HepG2 (cell line): ENCODE measurements around the gene FAM234A. TPM values are rescaled to one million over a fixed set of nuclear protein-coding genes. Genes with fewer than 3 reads are reported as not detected.

Source experiments
- CC2D1A ChIP-seq: sonication (generic); formaldehyde crosslinking; IDR thresholded peaks from 2 replicates; pipeline ENCODE4 v1.8.1; 2023; ENCODE audit warnings: mild to moderate bottlenecking, missing genetic modification reagents
- FOXC1 ChIP-seq: sonication (generic); formaldehyde crosslinking; IDR thresholded peaks from 2 replicates; pipeline ENCODE4 v1.8.0; 2022; ENCODE audit warnings: mild to moderate bottlenecking, missing genetic modification reagents, borderline replicate concordance
- HNRNPK ChIP-seq: fragments of 200-400 bp; formaldehyde crosslinking; IDR thresholded peaks from 2 replicates; pipeline ENCODE4 v1.6.1; 2018; ENCODE audit warnings: low read length, low read depth, moderate library complexity, mild to moderate bottlenecking; ENCODE audit not compliant: poor library complexity, severe bottlenecking
- KDM1A ChIP-seq: IDR thresholded peaks from 2 replicates; pipeline ENCODE4 v1.6.1; 2016; ENCODE audit warnings: missing compliant biosample characterization
- KDM4B ChIP-seq: sonication (generic); formaldehyde crosslinking; IDR thresholded peaks from 2 replicates; pipeline ENCODE4 v1.4.0; 2020; ENCODE audit warnings: missing genetic modification reagents
- MEIS1 ChIP-seq: sonication (generic); formaldehyde crosslinking; IDR thresholded peaks from 2 replicates; pipeline ENCODE4 v1.9.0; 2021; ENCODE audit warnings: mild to moderate bottlenecking, missing genetic modification reagents, moderate library complexity, borderline replicate concordance
- POLR2AphosphoS2 ChIP-seq: IDR thresholded peaks from 2 replicates; pipeline ENCODE4 v1.6.1; 2011; ENCODE audit warnings: low read depth, low read length, improper control_type of control experiment
- REPIN1 ChIP-seq: sonication (generic); formaldehyde crosslinking; IDR thresholded peaks from 2 replicates; pipeline ENCODE4 v1.8.0; 2022; ENCODE audit warnings: missing genetic modification reagents, low read depth, mild to moderate bottlenecking, borderline replicate concordance
- SIX1 ChIP-seq: sonication (generic); formaldehyde crosslinking; IDR thresholded peaks from 2 replicates; pipeline ENCODE4 v1.4.0; 2020; ENCODE audit warnings: missing genetic modification reagents, borderline replicate concordance
- ZBTB7B ChIP-seq: sonication (generic); formaldehyde crosslinking; IDR thresholded peaks from 2 replicates; pipeline ENCODE4 v1.4.0; 2020; ENCODE audit warnings: missing genetic modification reagents
- ZNF530 ChIP-seq: sonication (generic); formaldehyde crosslinking; IDR thresholded peaks from 2 replicates; pipeline ENCODE4 v1.5.0; 2020; ENCODE audit warnings: low read depth, mild to moderate bottlenecking, missing genetic modification reagents
- ZNF777 ChIP-seq: sonication (generic); formaldehyde crosslinking; IDR thresholded peaks from 2 replicates; pipeline ENCODE4 v1.4.0; 2020; ENCODE audit warnings: missing genetic modification reagents
- polyA plus RNA-seq, 8 experiments: library from polyadenylated mRNA; depleted of rRNA in 3 of 8; stranded (reverse) in 7 of 8; unstranded in 1 of 8; fragments of >200 nt; fragmentation: Illumina TruSeq in 4 of 8; extraction: Trizol in 4 of 8; gene quantifications; 2 replicates each; pipeline versions ENCODE4 v1.2.1 to v1.2.3, GENCODE V29; 2011 to 2016; ENCODE audit warnings: low read depth in 4 of 8, missing spikeins in 1 of 8, mixed read lengths in 1 of 8; ENCODE audit not compliant: insufficient read depth in 1 of 8
- total RNA-seq, 5 experiments: library from RNA; depleted of rRNA; stranded (reverse); fragments of >200 nt; fragmentation: Illumina TruSeq; extraction: Trizol; gene quantifications; 2 replicates each; pipeline ENCODE4 v1.2.3, GENCODE V29; 2016; ENCODE audit warnings: low read depth in 1 of 5
- TF ChIP-seq, protein P1 (sequence below): sonication (generic); formaldehyde crosslinking; IDR thresholded peaks from 2 replicates; pipeline ENCODE4 v1.4.0; 2020; ENCODE audit warnings: mild to moderate bottlenecking, missing genetic modification reagents, borderline replicate concordance
- TF ChIP-seq, protein P2 (sequence below): sonication (generic); formaldehyde crosslinking; IDR thresholded peaks from 2 replicates; pipeline ENCODE4 v1.4.0; 2020; ENCODE audit warnings: missing genetic modification reagents, borderline replicate concordance
- TF ChIP-seq, protein P3 (sequence below): sonication (generic); formaldehyde crosslinking; IDR thresholded peaks from 2 replicates; pipeline ENCODE4 v1.8.0; 2022; ENCODE audit warnings: low read depth, missing genetic modification reagents

Gene FAM234A
- total and polyA plus RNA-seq, 2 of the 13 experiments (the other 11 are each of a cell fraction or from before 2014, with no cell fraction given), result 29.2 to 34.4 TPM

GRCh38 chr16:234468-235305 lies at the start of gene FAM234A (continued):
- peak; percentile 69 for TF ChIP-seq HNRNPK
- TF ChIP-seq, protein P1, sequence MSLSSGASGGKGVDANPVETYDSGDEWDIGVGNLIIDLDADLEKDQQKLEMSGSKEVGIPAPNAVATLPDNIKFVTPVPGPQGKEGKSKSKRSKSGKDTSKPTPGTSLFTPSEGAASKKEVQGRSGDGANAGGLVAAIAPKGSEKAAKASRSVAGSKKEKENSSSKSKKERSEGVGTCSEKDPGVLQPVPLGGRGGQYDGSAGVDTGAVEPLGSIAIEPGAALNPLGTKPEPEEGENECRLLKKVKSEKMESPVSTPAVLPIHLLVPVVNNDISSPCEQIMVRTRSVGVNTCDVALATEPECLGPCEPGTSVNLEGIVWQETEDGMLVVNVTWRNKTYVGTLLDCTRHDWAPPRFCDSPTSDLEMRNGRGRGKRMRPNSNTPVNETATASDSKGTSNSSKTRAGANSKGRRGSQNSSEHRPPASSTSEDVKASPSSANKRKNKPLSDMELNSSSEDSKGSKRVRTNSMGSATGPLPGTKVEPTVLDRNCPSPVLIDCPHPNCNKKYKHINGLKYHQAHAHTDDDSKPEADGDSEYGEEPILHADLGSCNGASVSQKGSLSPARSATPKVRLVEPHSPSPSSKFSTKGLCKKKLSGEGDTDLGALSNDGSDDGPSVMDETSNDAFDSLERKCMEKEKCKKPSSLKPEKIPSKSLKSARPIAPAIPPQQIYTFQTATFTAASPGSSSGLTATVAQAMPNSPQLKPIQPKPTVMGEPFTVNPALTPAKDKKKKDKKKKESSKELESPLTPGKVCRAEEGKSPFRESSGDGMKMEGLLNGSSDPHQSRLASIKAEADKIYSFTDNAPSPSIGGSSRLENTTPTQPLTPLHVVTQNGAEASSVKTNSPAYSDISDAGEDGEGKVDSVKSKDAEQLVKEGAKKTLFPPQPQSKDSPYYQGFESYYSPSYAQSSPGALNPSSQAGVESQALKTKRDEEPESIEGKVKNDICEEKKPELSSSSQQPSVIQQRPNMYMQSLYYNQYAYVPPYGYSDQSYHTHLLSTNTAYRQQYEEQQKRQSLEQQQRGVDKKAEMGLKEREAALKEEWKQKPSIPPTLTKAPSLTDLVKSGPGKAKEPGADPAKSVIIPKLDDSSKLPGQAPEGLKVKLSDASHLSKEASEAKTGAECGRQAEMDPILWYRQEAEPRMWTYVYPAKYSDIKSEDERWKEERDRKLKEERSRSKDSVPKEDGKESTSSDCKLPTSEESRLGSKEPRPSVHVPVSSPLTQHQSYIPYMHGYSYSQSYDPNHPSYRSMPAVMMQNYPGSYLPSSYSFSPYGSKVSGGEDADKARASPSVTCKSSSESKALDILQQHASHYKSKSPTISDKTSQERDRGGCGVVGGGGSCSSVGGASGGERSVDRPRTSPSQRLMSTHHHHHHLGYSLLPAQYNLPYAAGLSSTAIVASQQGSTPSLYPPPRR, result no peak
- TF ChIP-seq, protein P2, sequence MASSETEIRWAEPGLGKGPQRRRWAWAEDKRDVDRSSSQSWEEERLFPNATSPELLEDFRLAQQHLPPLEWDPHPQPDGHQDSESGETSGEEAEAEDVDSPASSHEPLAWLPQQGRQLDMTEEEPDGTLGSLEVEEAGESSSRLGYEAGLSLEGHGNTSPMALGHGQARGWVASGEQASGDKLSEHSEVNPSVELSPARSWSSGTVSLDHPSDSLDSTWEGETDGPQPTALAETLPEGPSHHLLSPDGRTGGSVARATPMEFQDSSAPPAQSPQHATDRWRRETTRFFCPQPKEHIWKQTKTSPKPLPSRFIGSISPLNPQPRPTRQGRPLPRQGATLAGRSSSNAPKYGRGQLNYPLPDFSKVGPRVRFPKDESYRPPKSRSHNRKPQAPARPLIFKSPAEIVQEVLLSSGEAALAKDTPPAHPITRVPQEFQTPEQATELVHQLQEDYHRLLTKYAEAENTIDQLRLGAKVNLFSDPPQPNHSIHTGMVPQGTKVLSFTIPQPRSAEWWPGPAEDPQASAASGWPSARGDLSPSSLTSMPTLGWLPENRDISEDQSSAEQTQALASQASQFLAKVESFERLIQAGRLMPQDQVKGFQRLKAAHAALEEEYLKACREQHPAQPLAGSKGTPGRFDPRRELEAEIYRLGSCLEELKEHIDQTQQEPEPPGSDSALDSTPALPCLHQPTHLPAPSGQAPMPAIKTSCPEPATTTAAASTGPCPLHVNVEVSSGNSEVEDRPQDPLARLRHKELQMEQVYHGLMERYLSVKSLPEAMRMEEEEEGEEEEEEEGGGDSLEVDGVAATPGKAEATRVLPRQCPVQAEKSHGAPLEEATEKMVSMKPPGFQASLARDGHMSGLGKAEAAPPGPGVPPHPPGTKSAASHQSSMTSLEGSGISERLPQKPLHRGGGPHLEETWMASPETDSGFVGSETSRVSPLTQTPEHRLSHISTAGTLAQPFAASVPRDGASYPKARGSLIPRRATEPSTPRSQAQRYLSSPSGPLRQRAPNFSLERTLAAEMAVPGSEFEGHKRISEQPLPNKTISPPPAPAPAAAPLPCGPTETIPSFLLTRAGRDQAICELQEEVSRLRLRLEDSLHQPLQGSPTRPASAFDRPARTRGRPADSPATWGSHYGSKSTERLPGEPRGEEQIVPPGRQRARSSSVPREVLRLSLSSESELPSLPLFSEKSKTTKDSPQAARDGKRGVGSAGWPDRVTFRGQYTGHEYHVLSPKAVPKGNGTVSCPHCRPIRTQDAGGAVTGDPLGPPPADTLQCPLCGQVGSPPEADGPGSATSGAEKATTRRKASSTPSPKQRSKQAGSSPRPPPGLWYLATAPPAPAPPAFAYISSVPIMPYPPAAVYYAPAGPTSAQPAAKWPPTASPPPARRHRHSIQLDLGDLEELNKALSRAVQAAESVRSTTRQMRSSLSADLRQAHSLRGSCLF (CRISPR knock-in tag), result no peak
- TF ChIP-seq CC2D1A, result no peak
- TF ChIP-seq REPIN1 (CRISPR knock-in tag), result peak; percentile 70; the same call in 1 of the 2 replicates
- no peak for TF ChIP-seq SIX1 (CRISPR knock-in tag)
- TF ChIP-seq ZNF530, result no peak
- TF ChIP-seq FOXC1, result 0 out of 2 replicates have a peak, but pooled peaks have one; percentile 33
- TF ChIP-seq ZNF777 (CRISPR knock-in tag), result no peak
- TF ChIP-seq KDM1A (CRISPR knock-in tag), result no peak
- TF ChIP-seq, protein P3, sequence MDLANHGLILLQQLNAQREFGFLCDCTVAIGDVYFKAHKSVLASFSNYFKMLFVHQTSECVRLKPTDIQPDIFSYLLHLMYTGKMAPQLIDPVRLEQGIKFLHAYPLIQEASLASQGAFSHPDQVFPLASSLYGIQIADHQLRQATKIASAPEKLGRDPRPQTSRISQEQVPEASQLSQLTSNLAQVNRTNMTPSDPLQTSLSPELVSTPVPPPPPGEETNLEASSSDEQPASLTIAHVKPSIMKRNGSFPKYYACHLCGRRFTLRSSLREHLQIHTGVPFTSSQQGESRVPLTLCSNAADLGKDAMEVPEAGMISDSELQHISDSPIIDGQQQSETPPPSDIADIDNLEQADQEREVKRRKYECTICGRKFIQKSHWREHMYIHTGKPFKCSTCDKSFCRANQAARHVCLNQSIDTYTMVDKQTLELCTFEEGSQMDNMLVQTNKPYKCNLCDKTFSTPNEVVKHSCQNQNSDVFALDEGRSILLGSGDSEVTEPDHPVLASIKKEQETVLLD (CRISPR knock-in tag), result peak; percentile 53
- peak; percentile 52 for TF ChIP-seq MEIS1 (CRISPR knock-in tag)
- TF ChIP-seq ZBTB7B (CRISPR knock-in tag), result peak; percentile 48; the same call in 1 of the 2 replicates
- TF ChIP-seq POLR2AphosphoS2, result no peak
- 0 out of 2 replicates have a peak, but pooled peaks have one; percentile 32 for TF ChIP-seq KDM4B (CRISPR knock-in tag)
